HL-60 (cell line): ENCODE measurements around the gene ROGDI.

Experiments used
- DNase-seq, 2 experiments: peaks; one replicate each; pipeline ENCODE4 v3.0.0-alpha.2; 2010 to 2020; ENCODE audit warnings: low read depth in 1 of 2, low spot score in 1 of 2
- H3K27ac ChIP-seq: fragments of 250-450 bp; sonication (Bioruptor Pico); replicated peaks from 2 replicates; pipeline ENCODE4 v1.5.1; 2020; ENCODE audit warnings: mild to moderate bottlenecking, moderate library complexity
- H3K27me3 ChIP-seq: fragments of 250-450 bp; sonication (Bioruptor Pico); 2 replicates; pipeline ENCODE4 v1.5.1; 2021; ENCODE audit warnings: mild to moderate bottlenecking, moderate library complexity; ENCODE audit not compliant: insufficient read depth, poor library complexity, severe bottlenecking
- H3K4me3 ChIP-seq: replicated peaks from 2 replicates; pipeline ENCODE4 v1.5.1; 2011; ENCODE audit warnings: mild to moderate bottlenecking, control low read depth, low read length; ENCODE audit not compliant: insufficient read depth
- GABPA ChIP-seq: IDR thresholded peaks from 2 replicates; pipeline ENCODE4 v1.6.1; 2012; ENCODE audit warnings: low read depth
- POLR2AphosphoS5 ChIP-seq: IDR thresholded peaks from 2 replicates; pipeline ENCODE4 v1.6.1; 2012; ENCODE audit warnings: low read depth
- SPI1 ChIP-seq: IDR thresholded peaks from 2 replicates; pipeline ENCODE4 v1.6.1; 2012; ENCODE audit warnings: low read depth, mild to moderate bottlenecking, borderline replicate concordance
- TF ChIP-seq, protein P1 (sequence below): IDR thresholded peaks from 2 replicates; pipeline ENCODE4 v1.6.1; 2012; ENCODE audit warnings: low read depth; ENCODE audit not compliant: insufficient replicate concordance
- TF ChIP-seq, protein P2 (sequence below): IDR thresholded peaks from one replicate; pipeline ENCODE4 v1.5.1; 2011; ENCODE audit warnings: low read length, control low read depth, inconsistent platforms; ENCODE audit not compliant: insufficient read depth

The ROGDI gene

GRCh38 chr16:4825196-4825595 is 22.8 kb upstream of the ROGDI start:
- no peaks in the 10 kb centered on the region for H3K27me3 ChIP-seq
- no peak overlapping the region for H3K4me3 ChIP-seq
- H3K27ac ChIP-seq = no peak overlapping the region
- TF ChIP-seq SPI1 = no peak
- TF ChIP-seq, protein P1, sequence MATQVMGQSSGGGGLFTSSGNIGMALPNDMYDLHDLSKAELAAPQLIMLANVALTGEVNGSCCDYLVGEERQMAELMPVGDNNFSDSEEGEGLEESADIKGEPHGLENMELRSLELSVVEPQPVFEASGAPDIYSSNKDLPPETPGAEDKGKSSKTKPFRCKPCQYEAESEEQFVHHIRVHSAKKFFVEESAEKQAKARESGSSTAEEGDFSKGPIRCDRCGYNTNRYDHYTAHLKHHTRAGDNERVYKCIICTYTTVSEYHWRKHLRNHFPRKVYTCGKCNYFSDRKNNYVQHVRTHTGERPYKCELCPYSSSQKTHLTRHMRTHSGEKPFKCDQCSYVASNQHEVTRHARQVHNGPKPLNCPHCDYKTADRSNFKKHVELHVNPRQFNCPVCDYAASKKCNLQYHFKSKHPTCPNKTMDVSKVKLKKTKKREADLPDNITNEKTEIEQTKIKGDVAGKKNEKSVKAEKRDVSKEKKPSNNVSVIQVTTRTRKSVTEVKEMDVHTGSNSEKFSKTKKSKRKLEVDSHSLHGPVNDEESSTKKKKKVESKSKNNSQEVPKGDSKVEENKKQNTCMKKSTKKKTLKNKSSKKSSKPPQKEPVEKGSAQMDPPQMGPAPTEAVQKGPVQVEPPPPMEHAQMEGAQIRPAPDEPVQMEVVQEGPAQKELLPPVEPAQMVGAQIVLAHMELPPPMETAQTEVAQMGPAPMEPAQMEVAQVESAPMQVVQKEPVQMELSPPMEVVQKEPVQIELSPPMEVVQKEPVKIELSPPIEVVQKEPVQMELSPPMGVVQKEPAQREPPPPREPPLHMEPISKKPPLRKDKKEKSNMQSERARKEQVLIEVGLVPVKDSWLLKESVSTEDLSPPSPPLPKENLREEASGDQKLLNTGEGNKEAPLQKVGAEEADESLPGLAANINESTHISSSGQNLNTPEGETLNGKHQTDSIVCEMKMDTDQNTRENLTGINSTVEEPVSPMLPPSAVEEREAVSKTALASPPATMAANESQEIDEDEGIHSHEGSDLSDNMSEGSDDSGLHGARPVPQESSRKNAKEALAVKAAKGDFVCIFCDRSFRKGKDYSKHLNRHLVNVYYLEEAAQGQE = no peak
- TF ChIP-seq POLR2AphosphoS5 = no peak
- TF ChIP-seq GABPA = no peak
- TF ChIP-seq, protein P2, sequence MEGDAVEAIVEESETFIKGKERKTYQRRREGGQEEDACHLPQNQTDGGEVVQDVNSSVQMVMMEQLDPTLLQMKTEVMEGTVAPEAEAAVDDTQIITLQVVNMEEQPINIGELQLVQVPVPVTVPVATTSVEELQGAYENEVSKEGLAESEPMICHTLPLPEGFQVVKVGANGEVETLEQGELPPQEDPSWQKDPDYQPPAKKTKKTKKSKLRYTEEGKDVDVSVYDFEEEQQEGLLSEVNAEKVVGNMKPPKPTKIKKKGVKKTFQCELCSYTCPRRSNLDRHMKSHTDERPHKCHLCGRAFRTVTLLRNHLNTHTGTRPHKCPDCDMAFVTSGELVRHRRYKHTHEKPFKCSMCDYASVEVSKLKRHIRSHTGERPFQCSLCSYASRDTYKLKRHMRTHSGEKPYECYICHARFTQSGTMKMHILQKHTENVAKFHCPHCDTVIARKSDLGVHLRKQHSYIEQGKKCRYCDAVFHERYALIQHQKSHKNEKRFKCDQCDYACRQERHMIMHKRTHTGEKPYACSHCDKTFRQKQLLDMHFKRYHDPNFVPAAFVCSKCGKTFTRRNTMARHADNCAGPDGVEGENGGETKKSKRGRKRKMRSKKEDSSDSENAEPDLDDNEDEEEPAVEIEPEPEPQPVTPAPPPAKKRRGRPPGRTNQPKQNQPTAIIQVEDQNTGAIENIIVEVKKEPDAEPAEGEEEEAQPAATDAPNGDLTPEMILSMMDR = no peak
- DNase-seq = no peak

DNA sequence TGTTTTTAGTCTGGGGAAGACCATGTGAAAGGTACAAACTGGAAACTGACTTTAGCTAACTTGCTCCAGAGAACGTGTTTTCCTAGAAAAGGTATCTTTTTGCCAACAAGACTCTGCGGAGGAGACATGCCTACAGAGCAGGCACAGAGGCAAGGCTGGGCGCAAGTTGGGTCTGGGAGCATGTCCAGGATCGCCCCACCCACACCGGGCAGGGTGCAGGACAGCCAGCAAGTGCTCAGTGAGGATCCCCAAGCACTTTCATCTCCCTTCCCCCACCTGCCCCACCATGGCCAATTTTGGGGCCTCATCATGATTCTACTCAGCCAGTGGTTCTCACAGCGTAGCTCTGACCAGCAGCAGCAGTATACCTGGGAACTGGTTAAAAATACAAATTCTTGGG is 18.2 kb upstream of the ROGDI start:
- H3K27ac ChIP-seq = no peak overlapping the region
- no peak for TF ChIP-seq POLR2AphosphoS5
- H3K4me3 ChIP-seq = no peak overlapping the region
- no peaks in the 10 kb centered on the region for H3K27me3 ChIP-seq
- DNase-seq = no peak

DNA sequence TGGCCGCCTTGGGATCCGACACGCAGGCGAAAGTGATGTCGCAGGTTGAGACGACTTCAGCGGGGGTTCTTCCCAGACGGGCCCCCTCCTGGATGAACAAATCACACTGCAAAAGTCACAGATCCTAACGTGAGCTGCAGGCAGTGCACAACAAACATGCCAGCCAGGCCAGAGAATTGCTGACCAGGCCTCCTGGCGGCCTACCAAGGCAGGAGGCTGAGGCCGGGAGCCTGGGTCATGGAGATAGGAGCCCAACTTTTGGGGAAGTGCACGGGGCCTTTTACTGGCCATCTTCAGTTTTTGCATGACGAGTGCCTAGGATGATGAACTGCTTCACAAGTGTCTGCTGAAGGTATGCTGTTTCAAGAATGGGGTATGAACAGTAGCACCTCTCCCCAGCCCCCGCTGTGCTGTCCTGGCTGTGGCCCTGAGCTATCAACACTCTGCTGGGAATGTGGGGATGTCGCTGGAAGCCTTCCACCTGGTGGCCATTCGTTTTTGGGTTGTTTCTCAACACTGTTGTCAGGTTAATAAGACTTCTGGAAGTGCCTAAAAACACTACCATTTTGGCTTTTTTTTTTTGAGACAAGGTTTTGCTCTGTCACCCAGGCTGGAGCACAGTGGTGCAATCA is 12.2 kb upstream of the ROGDI start:
- no peak overlapping the region for H3K27ac ChIP-seq
- H3K27me3 ChIP-seq = no peaks in the 10 kb centered on the region
- H3K4me3 ChIP-seq = no peak overlapping the region
- no peak for DNase-seq
- TF ChIP-seq GABPA (no peak), POLR2AphosphoS5 (no peak), SPI1 (no peak)
- TF ChIP-seq, protein P2 = no peak
- TF ChIP-seq, protein P1 = no peak

DNA sequence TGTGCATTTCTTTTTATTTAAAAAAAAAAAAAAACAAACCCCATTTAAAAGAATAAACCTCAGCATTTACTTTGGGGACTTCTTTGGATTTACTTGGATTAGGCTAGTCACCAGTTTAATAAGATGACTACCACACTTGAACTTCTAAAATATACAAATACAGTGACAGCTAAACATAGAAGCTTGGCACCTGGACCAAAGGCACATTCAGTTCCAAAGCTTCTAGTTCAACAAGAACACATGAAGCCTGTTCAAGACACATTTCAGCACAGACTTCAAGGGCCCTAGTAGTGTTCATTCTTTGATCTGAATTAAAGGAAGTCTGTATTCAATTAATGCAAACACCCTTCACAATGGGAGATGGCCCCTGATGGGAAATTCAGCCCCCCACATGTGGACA is 11.6 kb upstream of the ROGDI start:
- Histone ChIP-seq H3K27ac (no peak overlapping the region), H3K4me3 (no peak overlapping the region), H3K27me3 (no peaks in the 10 kb centered on the region)
- DNase-seq = no peak
- TF ChIP-seq POLR2AphosphoS5 (no peak), GABPA (no peak), SPI1 (no peak)
- TF ChIP-seq, protein P2 = no peak
- TF ChIP-seq, protein P1 = no peak
